Skin epidermis (tissue), 12 donors: ENCODE measurements around the gene ANKRD40CL.

Experiments used
- H3K27ac ChIP-seq, 21 experiments: fragments of 200-600 bp; sonication (generic) in 11 of 21; one replicate each; pipeline ENCODE4 v1.5.0; 2020; ENCODE audit warnings: mild to moderate bottlenecking in 3 of 21, inconsistent platforms in 2 of 21, moderate library complexity in 2 of 21
- H3K4me3 ChIP-seq, 7 experiments: fragments of 200-600 bp; sonication (generic) in 2 of 7; one replicate each; pipeline ENCODE4 v1.5.0; 2020; ENCODE audit warnings: inconsistent platforms in 2 of 7, mild to moderate bottlenecking in 2 of 7, moderate library complexity in 1 of 7

Gene ANKRD40CL

GRCh38 chr17:50792132-50792531 is 24.8 kb upstream of the ANKRD40CL start:
- no peak overlapping the region for H3K27ac ChIP-seq
- no peak overlapping the region for H3K4me3 ChIP-seq

- H3K4me3 ChIP-seq: no peak overlapping the region
- no peak overlapping the region for H3K27ac ChIP-seq
Observed at GRCh38 chr17:50790618-50791017, 23.3 kb upstream of the ANKRD40CL start.

- no peak overlapping the region for H3K4me3 ChIP-seq
- H3K27ac ChIP-seq: peak overlapping the region in 12 of 21 experiments; percentile 7 to 84 (median 62)
Observed at GRCh38 chr17:50787106-50787505, 19.8 kb upstream of the ANKRD40CL start.

GRCh38 chr17:50785946-50786570 is 18.7 kb upstream of the ANKRD40CL start:
- Histone ChIP-seq H3K4me3 (no peak overlapping the region), H3K27ac (peak overlapping the region in 16 of 21 experiments; percentile 0 to 84 (median 58))

- Histone ChIP-seq H3K4me3 (no peak overlapping the region), H3K27ac (peak overlapping the region in 15 of 21 experiments; percentile 8 to 84 (median 61))
Observed at GRCh38 chr17:50785126-50785525, 17.8 kb upstream of the ANKRD40CL start.

GRCh38 chr17:50783905-50784304 is 16.6 kb upstream of the ANKRD40CL start:
- Histone ChIP-seq H3K27ac (peak overlapping the region in 3 of 21 experiments; percentile 42 to 75 (median 67)), H3K4me3 (no peak overlapping the region)

- no peak overlapping the region for H3K27ac ChIP-seq
- no peak overlapping the region for H3K4me3 ChIP-seq
Observed at GRCh38 chr17:50783193-50783660, 15.9 kb upstream of the ANKRD40CL start.

- H3K4me3 ChIP-seq: no peak overlapping the region
Observed at GRCh38 chr17:50781167-50781566, 13.8 kb upstream of the ANKRD40CL start.

GRCh38 chr17:50779747-50780353 is 12.5 kb upstream of the ANKRD40CL start:
- Histone ChIP-seq H3K27ac (no peak overlapping the region), H3K4me3 (no peak overlapping the region)

More at GRCh38 chr17:50781167-50781566, 13.8 kb upstream of the ANKRD40CL start:
- no peak overlapping the region for H3K27ac ChIP-seq

- H3K27ac ChIP-seq: no peak overlapping the region
- no peak overlapping the region for H3K4me3 ChIP-seq
Observed at GRCh38 chr17:50778988-50779387, 11.7 kb upstream of the ANKRD40CL start.

- Histone ChIP-seq H3K4me3 (no peak overlapping the region), H3K27ac (no peak overlapping the region)
Observed at GRCh38 chr17:50778471-50778870, 11.2 kb upstream of the ANKRD40CL start.

- H3K27ac ChIP-seq: no peak overlapping the region
Observed at GRCh38 chr17:50775926-50776325, 8.6 kb upstream of the ANKRD40CL start.

GRCh38 chr17:50774225-50774803 is 7.0 kb upstream of the ANKRD40CL start:
- no peak overlapping the region for H3K27ac ChIP-seq
- H3K4me3 ChIP-seq: no peak overlapping the region

More at GRCh38 chr17:50775926-50776325, 8.6 kb upstream of the ANKRD40CL start:
- no peak overlapping the region for H3K4me3 ChIP-seq

- Histone ChIP-seq H3K27ac (no peak overlapping the region), H3K4me3 (no peak overlapping the region)
Observed at GRCh38 chr17:50771991-50772785, 4.9 kb upstream of the ANKRD40CL start.

GRCh38 chr17:50770346-50770745 is 3.0 kb upstream of the ANKRD40CL start:
- Histone ChIP-seq H3K27ac (no peak overlapping the region), H3K4me3 (no peak overlapping the region)

GRCh38 chr17:50769884-50770283 is 2.6 kb upstream of the ANKRD40CL start:
- H3K27ac ChIP-seq: no peak overlapping the region
- H3K4me3 ChIP-seq: no peak overlapping the region

GRCh38 chr17:50768346-50768761 is 1.0 kb upstream of the ANKRD40CL start:
- Histone ChIP-seq H3K27ac (no peak overlapping the region), H3K4me3 (no peak overlapping the region)

- no peak overlapping the region for H3K27ac ChIP-seq
- no peak overlapping the region for H3K4me3 ChIP-seq
Observed at GRCh38 chr17:50767030-50767429, 288 bp downstream of the ANKRD40CL start.

- H3K4me3 ChIP-seq: no peak overlapping the region
- peak overlapping the region in 5 of 21 experiments; percentile 18 to 64 (median 61) for H3K27ac ChIP-seq
Observed at GRCh38 chr17:50766222-50767023, 895 bp downstream of the ANKRD40CL start.
